GM23248 (cell line): ENCODE results near the gene JAK3.

ENCODE experiments used
- EZH2 ChIP-seq: fragments of 200-600 bp; sonication (generic); IDR thresholded peaks from 2 replicates; pipeline ENCODE4 v1.6.1; 2018; ENCODE audit warnings: antibody characterized with exemption, mild to moderate bottlenecking; ENCODE audit not compliant: insufficient read depth, poor library complexity, severe bottlenecking
- EZH2phosphoT487 ChIP-seq: fragments of 200-600 bp; sonication (generic); IDR thresholded peaks from 2 replicates; pipeline ENCODE4 v1.6.1; 2018; ENCODE audit warnings: antibody characterized with exemption, moderate library complexity, mild to moderate bottlenecking, low read depth; ENCODE audit not compliant: insufficient read depth

DNA sequence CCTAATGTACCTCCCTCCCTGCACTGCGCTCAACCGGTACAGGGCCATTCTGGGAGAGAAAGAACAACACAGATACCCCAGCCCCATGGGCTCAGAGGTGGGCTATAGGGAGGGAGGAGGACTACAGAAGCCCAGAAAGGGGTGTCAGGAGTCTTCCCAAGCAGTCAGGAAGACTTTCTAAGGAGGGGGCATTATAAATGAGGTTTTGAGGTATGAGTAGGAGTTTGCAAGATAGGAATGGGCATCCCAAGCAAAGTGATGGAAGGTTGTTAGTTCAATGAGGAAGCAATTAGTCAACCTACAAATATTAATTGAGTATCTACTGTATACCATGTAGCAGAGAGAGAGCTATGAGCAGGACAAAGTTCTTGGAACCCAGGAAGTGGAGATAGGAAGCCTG lies 59.1 kb downstream of the JAK3 start:
- TF ChIP-seq EZH2 (no peak), EZH2phosphoT487 (no peak)
